ENCODE results near the gene KCNH5.

The KCNH5 gene

DNA sequence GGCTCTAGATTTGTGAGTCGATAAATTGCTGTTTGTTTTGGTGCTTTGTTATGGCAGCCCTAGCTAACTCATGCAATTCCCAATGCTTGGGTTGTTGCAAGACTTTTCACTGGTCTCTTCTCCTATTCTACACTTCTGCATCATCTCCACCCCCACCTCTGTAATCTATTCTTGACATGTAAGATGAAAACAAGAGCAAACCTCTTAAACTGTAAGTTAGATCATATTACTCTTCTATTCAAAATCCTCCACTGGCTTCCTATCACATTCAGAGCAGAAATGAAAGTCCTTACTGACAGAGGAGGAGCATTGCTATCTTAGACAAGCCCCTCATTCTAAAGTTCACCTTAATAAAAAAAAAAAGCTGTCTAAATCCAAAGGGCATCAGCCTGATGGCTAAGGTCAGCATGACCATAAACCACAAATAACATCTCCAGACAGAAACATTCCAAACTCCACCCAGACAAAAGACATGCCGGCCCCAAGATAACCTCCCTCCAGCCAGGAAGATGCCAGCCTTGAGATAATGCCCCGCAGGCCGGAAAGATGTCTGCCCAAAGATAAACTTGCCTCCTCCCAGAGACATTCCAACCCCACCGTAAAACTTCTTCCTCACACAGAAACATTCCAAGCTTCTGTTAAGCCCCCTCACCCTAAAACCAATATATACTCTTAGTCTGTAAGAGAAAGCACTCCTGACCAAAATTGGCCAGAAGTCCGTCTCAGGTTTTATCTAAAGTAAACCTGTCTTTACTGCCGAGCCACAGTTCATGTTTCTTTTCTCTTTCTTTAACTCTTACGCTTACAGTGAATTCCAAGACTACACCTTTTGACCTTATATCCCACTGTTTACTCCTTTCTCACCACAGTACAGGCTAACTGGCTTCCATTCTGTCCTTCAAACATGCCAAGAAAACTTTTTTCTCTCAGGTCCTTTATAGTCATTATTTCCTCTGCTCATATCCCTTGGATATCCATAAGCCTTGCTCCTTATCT, 308.9 kb downstream of the KCNH5 start:
- no peak for DNase-seq

DNA sequence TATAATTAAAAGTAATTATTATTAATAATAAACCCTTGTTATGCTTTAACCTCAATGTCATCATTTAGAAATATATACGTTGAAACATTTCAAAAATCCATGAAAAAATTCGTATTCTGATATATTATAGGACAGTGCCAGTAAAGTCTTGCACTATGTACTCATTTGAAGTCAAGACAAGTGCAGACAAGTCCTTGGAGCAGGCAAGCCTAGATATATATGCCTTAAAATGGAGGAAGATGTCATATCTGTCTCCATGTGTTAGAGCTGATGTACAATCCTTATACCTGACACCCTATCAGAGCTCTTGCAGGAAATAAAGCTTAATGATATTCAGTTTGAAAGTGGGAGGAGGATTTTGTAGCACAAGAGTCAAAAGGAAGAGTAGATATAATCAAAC, 310.4 kb downstream of the KCNH5 start:
- no peak for DNase-seq

DNA sequence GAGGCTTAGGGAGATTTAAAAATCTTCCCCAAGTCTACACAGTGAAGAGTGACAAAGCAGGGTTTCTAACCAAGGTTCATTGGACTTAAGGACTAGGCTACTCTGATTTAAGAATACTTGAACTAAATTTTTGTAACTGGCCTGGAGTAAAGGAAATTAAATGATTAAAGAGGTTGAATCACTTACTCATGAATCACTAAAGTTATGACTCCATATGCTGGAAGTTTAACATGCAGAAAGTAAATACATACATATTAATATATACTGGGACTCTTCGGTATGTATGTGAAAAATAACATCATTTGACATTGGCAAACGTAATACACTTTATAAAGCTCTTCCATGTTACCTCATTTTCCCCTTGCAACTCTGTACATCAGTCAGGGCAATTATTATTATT, 322.9 kb downstream of the KCNH5 start:
- DNase-seq, result no peak

DNA sequence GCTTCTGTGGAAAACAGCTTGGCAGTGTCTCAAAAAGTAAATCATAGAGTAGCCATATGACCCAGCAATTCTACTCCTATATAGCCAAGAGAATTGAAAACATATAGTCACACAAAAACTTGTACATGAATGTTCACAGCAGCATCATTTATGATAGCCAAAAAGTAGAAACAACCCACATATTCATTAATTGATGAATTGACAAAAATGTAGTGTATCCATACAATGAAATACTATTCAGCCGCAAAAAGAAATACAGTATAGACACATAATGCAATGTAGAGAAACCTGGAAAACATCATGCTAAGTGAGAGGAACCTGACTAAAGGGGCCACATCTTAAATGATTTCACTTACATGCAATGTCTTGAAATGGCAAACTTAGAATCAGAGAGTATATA, 326.6 kb downstream of the KCNH5 start:
- no peak for DNase-seq

DNA sequence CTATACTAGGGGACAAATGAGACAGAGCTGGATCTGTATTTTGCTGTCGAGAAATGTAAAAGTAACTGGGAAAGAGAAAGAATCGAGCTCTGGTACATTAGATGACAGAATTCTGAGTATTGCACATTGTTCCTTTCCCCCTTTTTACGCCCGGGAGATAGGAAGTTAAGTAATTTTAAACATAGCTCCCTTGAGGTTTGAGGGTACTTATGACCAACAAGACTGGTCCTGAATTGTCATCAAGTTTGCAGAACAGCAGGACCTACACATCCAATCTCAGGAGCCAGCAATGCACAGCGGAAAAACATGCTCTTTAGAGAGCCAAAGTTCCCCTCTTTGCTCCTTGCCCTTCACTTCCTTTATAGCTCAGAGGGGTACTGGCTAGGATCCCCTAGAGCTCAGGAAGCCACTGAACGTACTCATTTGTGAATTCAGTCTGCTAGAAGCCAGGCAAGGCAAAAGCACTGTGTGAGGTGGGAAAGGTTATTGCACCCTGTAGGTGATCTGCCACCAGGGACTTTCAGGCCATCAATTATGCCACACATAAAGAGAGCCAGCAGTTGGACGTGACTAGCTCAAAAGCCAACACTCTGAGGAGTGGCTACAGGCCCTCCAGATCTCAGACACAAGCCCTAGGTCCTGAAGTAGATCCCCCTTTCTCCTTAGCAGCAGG, 333.8 kb downstream of the KCNH5 start:
- no peak for DNase-seq

DNA sequence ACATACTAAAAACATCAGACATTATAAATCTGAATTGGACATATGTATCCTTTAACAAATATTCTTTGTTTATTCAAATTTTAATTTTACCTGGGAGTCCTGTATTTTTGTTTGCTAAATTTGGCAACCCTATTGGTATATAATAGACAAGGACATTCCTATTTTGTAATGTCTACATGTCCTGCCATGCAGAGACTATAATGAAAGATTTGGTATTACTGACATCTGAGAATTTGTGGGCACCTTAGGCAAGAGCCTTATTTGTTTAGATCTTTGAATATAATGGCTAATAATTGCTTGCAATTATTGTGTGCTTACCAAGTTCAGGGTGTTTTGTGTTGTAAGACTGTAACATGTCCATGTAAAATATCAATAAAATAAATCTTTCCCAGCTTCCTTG, 334.4 kb downstream of the KCNH5 start:
- DNase-seq, result no peak

DNA sequence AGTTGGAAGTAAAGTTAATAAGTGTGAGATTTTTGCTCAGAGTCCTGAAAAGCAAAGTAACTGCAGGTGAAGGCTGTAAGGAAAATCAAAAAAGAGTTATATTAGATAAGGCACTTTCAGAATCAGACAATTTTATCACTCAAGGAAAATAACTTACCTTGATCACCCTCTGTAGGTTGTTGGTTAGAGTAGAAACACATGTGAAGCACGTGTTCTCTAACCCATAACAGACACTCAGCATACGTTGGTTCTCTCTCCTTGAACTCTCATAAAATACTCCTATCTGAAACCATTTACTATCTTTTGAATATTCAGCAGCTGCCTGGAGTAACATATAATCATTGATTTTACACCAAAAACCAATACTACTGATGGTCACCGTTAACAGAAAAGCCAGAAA, 335.5 kb downstream of the KCNH5 start:
- DNase-seq, result no peak

DNA sequence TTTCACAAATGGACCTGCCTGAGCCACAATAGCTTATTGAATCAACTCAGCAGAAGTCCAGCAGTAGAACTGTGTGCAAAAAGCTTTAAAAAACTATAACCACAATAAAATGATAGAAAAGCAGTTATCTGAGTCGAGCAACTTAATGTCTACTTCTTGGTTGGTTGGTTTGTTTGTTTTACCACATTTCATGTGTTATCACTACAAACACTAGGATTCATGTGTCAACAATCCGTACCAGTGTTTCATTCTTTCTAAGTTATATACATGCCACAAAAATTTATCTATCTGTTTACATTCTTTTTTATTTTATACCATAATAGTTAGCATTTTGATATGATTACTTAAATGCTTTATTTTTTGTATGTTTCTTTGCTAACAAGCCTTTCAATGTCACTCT, 339.0 kb downstream of the KCNH5 start:
- DNase-seq, result no peak

DNA sequence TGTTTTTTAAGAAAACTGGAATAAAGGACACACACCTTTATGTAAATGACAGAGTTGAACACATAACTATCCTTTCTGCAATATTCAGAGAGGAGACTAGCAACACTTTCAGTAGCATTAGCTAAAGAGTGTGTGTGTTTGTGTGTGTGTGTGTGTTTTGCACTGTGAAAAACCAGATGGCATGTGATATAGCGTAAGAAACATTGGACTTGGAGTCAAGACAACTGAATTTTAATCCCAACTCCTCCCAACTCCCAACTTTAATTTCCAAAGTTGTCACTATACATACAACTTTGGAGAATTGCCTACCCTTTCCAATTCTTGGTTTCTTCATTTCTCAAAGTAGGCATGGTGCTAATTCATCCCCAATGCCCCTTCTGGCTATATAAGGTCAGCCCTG, 347.8 kb downstream of the KCNH5 start:
- DNase-seq, result no peak

DNA sequence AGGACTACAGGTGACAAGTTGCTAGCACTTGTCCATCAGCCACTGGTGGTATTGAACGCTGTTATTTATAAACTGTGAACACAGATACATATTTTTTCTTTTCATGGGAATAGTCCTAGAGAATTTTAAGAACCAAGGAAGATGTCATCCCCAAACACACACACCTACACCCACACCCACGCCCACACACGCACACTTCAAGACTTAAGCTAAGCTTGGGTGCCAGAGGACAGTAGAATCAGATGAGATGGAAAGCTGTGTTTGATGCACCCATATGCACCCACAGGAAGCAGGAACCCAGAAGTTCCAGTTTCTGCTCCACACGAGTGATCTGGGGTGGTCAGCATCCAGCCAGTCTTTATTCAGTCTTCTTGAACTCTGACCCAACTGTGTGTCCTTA, 348.3 kb downstream of the KCNH5 start:
- DNase-seq, result no peak

DNA sequence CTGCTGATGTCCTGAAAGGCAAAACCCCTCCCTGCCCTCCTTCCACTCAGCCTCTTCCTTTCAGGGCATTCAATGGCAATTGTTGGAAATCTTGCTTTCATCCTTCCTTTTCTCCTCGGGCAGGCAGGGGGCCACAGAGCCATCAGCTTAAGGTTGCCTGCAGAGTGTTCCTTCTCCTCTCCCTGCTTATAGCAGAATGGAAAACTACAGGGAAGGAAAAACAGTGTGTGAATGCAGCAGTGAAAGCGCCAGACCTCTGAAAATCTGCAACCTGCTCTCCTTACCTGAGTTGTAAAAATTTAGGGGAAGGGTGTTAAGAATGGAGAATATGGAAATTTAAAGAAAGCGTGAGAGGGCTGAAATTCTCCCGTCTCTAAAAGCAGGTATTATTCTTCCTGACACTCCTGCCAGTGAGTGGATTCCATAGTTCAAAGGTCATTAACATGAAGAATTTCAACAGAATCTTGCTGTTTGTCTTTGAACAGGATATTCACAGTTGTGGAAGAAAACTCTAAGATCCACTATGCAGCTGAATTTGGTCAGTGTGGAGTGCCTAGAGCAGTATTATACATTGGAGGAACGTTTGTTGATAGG, 348.8 kb downstream of the KCNH5 start:
- no peak for DNase-seq

DNA sequence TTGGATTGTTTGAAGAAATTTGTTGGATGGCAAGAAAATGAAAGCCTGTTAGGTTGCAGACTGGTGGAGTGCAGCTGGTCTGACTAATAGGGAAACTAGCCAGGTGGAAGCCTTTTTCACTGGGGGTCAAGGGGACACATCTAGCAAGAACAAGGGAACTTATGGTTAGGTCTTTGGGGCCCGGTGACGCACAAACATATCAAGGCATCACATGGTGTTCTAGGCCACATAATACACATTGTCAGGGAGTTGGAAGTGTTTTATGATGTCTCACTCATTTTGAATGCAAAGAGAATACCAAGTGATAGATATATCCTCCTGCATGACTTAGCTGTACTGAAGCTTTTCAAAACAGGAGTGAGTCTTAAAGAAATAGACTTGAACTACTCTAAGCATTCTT, 351.2 kb downstream of the KCNH5 start:
- no peak for DNase-seq

DNA sequence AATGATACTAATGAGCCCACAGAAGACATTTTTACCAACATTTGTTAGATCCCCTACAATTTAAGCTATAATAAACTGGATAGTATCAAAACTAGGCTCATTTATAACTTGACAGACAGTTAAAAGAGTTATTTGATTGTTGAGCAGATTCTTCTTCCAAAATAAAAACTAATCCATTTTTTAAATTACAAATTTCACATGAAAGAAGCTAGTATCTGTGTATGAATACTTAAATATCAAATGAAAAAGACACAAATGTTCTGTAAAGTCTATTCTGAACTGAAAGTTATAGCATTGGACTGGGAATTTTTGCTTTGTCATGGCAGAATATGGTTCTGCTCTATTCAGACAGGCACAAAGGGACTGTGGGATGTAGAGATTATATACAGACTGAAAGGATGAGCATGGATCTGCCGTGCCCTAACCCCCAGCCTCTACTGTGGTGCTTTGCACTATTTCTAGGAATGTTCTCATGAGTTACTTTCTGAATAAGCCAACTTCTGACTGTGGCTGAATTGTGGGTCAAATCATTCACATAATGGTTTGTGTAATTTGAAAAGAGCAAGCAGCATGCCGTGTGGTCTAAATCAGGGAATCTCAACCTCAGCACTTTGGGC, 352.7 kb downstream of the KCNH5 start:
- no peak for DNase-seq

DNA sequence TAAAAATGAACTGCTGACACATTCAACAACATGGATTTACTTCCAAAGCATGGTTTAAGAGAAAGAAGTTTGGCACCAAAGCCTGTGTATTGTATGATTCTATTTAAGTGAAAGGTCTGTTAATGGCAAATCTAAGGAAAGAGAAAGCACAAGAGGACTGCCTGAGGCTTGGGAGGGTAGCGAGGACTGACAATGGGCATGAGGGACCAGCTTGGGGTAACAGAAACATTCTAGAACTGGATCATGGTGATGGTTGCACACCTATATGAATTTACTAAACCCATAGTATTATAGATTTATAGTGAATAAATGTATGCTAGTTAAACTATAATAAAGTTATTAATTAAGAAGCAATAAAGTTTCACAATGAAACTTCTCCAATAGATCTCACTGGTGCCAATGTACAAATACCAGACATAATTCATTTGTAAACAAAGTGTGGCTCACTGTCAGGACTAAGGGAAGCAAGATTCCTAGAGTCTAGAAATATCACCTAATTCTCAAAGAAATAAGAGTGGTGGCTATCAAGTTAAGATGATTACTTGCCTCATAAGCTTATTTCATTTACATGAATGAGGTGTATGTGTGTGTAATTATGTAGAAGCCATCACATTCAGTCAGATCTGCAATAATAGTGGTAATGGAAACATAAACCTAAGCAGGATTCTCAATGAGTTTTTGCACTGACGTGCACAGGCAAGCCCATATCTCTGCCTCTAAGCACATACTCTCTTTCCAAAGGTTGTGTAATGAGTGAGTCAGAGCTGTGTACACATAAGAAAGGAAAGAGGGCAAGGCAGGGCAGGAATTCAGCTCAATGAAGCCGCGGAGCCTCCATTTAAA, 353.4 kb downstream of the KCNH5 start:
- DNase-seq, result no peak

DNA sequence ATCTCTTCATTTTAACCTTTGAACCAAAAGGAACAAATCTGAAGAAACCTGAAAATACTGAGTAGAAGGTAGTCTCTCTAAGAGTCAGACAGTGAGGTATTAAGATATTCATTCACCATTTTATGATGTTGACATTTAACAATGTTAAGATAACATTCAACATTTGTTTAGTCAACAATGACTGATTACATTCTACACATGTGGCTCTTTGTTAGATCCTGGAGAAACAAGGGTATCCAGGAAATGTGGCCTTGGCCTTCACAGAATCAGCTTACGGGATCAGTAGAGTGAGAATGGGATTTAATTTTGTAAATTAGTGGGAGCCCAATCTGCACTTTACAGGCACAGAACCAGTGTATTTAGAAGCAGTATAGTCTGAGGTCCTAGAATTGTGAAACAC, 355.5 kb downstream of the KCNH5 start:
- DNase-seq, result no peak

DNA sequence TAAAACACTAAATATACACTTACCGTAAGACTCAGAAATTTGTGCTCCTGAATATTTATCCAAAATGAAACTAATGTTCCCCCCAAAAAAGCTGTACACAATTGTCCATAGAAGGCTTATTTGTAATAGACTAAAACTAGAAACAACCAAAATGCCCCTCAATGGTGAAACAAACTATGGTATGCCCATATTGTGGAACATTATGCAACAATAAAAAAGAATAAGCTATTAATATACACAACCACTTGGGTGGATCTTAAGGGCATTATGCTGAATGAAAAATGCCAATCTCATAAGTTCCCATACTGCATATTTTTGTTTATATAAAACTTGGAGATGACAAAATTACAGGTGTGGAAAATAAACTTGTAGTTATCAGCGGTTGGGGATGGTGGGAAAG, 357.4 kb downstream of the KCNH5 start:
- DNase-seq, result no peak

DNA sequence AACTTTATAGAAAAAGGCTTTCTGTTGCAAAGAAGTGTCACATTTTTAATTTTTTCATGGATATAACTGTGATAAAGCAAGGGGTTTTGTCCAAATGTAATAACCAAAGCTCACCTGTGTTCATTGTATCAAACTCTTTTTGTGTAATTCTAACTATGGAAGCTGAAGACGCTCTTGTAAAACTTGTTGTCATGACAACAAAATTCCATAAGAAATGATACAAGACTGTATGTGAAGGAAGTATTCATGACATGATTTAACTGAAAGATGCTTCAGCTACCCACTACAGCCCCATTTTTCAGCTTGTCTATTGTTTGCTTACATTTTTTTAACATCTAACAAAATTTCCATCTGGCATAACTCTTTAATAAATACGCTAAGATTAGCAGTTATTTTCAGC, 360.9 kb downstream of the KCNH5 start:
- DNase-seq, result no peak

DNA sequence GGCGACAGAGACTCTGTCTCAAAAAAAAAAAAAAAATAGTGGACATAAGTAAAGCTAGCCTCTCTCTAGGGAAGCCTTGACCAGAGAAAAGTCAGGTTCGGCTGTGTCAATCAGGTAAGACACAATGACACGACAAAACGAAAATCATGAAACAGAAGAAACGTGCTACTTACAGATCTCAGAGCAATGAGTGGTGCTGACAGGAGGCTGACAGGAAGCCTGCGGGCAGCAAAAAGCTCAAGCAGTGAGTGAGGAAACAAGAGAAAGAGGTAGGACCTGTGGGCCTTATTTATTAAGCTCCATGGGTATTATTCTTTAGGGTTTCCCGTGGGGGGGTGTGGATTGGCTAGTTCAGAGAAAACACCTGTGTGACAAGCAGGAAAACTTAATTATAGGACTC, 363.1 kb downstream of the KCNH5 start:
- no peak for DNase-seq

DNA sequence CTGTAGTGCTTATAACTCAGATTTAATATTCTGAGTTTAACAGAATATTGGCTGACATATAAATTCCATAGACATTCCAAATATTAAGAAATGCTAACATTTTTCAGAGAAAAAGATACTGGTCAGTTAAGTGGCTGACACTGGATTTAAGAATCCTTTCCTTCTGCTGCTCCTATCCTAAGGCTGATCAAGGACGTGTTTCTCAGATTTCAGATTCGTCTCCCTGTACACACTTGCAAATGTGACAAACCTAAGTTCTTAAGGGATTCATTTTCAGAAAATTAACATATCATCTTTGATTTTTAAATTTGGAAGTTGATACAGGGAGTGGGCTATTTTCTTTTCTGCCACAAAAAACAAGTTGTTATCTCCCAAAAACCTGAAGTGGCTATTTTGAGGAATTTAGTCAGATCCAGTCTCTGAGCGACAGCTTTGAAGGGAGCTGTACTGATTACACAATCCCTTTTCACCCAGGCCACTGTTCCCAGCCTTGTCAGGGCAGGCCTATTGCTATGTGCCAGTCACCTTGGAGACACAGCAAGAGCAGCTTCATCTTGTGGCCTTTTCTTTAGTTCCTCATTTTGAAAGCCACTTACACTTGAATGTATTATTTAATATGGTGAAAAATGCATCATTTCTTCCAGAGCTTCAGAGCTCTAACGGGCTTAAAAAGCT, 370.6 kb downstream of the KCNH5 start:
- DNase-seq, result no peak

DNA sequence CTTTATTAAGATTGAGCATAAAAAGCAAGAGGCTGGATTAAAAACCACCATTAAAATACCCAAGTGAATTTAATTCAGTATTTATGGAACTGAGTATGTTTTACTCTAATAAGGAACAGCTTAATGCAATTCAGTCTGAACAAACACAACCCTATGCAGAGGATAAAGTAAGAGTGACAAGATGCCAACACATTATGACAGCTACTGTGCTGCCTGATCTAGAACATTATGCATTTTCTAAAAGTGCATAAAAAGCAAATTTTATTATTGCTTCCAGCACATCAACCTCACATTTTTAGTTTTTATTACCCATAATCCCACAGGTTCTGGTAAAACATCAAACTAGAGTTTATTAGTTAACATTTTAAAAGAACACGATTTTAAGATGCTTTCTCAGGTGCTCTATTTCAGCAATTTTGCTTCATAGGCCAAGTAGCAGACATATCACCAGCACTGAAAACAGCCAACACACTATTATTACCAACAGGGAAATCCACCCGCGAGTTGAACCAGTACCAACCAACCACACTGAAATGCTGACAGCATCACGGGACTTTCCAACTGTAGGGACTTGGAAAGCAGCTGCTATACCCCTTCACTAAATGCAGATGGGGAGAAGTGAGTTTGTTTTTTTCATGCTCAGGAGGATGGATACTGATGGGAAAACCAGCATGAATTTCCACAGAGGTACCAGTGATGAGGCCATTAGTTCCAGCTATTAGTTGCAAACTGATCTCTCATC, 372.1 kb downstream of the KCNH5 start:
- DNase-seq, result no peak

DNA sequence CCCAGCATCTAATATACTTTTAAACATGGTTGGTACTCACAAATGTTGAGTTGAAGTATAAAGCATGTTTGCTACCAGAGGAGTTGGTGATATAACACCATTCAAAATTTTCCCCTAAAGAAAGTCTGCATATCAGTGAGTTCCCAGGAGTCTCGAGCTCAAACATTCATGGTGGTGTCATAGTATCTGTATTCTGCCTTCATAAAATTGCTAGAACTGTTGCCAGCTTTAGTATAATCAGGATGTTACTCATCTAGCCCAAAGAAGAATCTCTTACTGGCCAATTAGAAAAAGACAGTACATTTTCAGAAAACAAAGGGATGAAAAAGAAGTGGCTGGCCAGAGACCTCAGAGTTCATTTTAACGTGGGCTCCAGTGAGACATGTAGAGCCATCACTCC, 374.7 kb downstream of the KCNH5 start:
- DNase-seq, result no peak
